Measurements from ENCODE around the gene SLC38A10.

DNA sequence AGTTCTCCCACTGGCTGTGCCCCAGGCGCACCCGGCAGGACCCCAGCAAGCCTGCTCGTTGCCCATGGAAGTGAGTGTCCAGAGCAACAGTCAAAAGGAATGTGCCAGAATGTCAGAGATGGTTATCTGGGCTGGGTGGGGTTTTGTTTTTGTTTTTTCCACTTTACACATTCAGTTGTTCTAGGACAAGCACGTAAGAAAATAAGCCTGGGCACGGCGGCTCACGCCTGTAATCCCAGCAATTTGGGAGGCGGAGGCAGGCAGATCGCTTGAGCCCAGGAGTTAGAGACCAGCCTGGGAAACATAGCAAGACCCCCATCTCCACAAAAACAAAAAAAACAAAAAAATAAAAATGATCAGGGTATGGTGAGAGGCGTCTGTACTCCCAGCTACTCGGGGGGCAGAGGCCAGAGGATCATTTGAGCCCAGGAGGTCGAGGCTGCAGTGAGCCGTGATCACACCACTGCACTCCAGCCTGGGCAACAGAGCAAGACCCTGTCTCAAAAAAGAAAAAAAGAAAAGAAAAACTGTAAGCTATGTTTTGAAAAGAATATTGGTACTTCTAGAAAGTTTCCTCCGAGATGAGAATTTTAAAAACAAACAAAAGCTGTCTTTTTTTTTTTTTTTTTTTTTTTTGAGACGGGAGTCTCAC, 47.6 kb downstream of the SLC38A10 start:
- TF ChIP-seq CTCF (conservative IDR thresholded peaks at IDR 0.05; ENCODE audit: low read depth, low read length) (no peak), EZH2 (IDR thresholded peaks at IDR 0.05; ENCODE audit: borderline replicate concordance, low read depth, low read length, poor library complexity, severe bottlenecking) (no peak)
